A549 (cell line): ENCODE results near the gene PDE10A.

Experiments used
- EHMT2 ChIP-seq: fragments of 200-600 bp; sonication (generic); IDR thresholded peaks from 2 replicates; pipeline ENCODE4 v1.6.1; 2016; ENCODE audit warnings: antibody characterized with exemption, low read depth, mild to moderate bottlenecking, moderate library complexity
- EP300 ChIP-seq, 2 experiments: fragments of >200 bp; sonication (Bioruptor Twin); formaldehyde crosslinking; IDR thresholded peaks; 2 replicates in 1 of 2; 3 replicates in 1 of 2; pipeline ENCODE4 v1.6.1; 2016 to 2017
- POLR2A ChIP-seq: IDR thresholded peaks from 2 replicates; pipeline ENCODE4 v1.6.1; 2012; ENCODE audit warnings: mild to moderate bottlenecking, low read length
- POLR2AphosphoS2 ChIP-seq: conservative IDR thresholded peaks from 2 replicates; pipeline ENCODE4 v1.6.1; 2012; ENCODE audit warnings: low read length, improper control_type of control experiment, inconsistent platforms
- RCOR1 ChIP-seq: fragments of 150-350 bp; IDR thresholded peaks from 2 replicates; pipeline ENCODE4 v1.6.1; 2014; ENCODE audit warnings: antibody characterized with exemption, low read length, low read depth
- TF ChIP-seq, protein P1 (sequence below): fragments of >200 bp; sonication (Bioruptor Twin); formaldehyde crosslinking; IDR thresholded peaks from 3 replicates; pipeline ENCODE4 v1.5.1; 2016

GRCh38 chr6:165574220-165575157, 88.6 kb downstream of the PDE10A start:
- TF ChIP-seq, protein P1, sequence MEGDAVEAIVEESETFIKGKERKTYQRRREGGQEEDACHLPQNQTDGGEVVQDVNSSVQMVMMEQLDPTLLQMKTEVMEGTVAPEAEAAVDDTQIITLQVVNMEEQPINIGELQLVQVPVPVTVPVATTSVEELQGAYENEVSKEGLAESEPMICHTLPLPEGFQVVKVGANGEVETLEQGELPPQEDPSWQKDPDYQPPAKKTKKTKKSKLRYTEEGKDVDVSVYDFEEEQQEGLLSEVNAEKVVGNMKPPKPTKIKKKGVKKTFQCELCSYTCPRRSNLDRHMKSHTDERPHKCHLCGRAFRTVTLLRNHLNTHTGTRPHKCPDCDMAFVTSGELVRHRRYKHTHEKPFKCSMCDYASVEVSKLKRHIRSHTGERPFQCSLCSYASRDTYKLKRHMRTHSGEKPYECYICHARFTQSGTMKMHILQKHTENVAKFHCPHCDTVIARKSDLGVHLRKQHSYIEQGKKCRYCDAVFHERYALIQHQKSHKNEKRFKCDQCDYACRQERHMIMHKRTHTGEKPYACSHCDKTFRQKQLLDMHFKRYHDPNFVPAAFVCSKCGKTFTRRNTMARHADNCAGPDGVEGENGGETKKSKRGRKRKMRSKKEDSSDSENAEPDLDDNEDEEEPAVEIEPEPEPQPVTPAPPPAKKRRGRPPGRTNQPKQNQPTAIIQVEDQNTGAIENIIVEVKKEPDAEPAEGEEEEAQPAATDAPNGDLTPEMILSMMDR: no peak
- TF ChIP-seq POLR2AphosphoS2: no peak
- TF ChIP-seq RCOR1: no peak
- peak; percentile 53 to 75; a peak in 3 of 5 replicates for TF ChIP-seq EP300 (IDR thresholded peaks at IDR 0.05)
- TF ChIP-seq EHMT2: no peak
- no peak for TF ChIP-seq POLR2A
